Fibroblast of lung (primary cell): ENCODE data around the gene FBL.

Experiments used
- CTCF ChIP-seq, 2 donors: IDR thresholded peaks in 1 of 2; conservative IDR thresholded peaks in 1 of 2; 1 replicate in 1 of 2; 2 replicates in 1 of 2; pipeline ENCODE4 v1.5.1; 2011 to 2012; ENCODE audit warnings: low read length in 2 of 2, control low read depth in 1 of 2, inconsistent platforms in 1 of 2, low read depth in 1 of 2, mild to moderate bottlenecking in 1 of 2
- EZH2 ChIP-seq: IDR thresholded peaks from 2 replicates; pipeline ENCODE4 v1.5.1; 2012; ENCODE audit warnings: low read length, control low read depth, mild to moderate bottlenecking; ENCODE audit errors: missing control alignments

- TF ChIP-seq CTCF (conservative IDR thresholded peaks at IDR 0.05 in 1 of 2, IDR thresholded peaks at IDR 0.05 in 1 of 2; ENCODE audit: low read depth in 1 of 2, low read length in 2 of 2): no peak
- no peak for TF ChIP-seq EZH2
Measured at GRCh38 chr19:39837978-39838377, 8.2 kb downstream of the FBL start.
